Measurements from ENCODE around the gene ECSCR.

ECSCR gene

DNA sequence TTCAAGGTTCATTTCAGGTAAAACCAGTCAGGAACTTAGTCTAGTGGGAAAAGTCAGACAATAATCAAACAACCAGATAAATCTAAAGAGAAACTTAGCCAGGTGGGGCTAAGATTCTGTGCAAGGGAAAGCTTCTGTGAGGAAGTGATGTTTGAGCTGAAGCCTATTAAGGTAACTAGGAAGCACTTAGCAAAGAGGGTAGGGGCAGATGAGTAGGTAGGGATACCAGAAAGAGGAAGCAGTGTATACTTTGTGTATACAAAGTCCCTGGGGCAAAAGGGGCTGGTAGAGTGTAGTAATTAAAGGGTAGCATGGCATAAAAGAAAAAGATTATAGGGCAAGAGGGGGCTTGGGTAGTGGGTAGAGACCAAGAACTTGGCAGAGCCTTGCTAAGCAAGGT, 55.0 kb downstream of the ECSCR start:
- Histone ChIP-seq H3K27ac (no peak overlapping the region), H3K4me3 (no peak overlapping the region)
- TF ChIP-seq, protein P1, sequence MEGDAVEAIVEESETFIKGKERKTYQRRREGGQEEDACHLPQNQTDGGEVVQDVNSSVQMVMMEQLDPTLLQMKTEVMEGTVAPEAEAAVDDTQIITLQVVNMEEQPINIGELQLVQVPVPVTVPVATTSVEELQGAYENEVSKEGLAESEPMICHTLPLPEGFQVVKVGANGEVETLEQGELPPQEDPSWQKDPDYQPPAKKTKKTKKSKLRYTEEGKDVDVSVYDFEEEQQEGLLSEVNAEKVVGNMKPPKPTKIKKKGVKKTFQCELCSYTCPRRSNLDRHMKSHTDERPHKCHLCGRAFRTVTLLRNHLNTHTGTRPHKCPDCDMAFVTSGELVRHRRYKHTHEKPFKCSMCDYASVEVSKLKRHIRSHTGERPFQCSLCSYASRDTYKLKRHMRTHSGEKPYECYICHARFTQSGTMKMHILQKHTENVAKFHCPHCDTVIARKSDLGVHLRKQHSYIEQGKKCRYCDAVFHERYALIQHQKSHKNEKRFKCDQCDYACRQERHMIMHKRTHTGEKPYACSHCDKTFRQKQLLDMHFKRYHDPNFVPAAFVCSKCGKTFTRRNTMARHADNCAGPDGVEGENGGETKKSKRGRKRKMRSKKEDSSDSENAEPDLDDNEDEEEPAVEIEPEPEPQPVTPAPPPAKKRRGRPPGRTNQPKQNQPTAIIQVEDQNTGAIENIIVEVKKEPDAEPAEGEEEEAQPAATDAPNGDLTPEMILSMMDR (IDR thresholded peaks at IDR 0.05), result no peak
- no peak for DNase-seq (ENCODE audit: low spot score)

DNA sequence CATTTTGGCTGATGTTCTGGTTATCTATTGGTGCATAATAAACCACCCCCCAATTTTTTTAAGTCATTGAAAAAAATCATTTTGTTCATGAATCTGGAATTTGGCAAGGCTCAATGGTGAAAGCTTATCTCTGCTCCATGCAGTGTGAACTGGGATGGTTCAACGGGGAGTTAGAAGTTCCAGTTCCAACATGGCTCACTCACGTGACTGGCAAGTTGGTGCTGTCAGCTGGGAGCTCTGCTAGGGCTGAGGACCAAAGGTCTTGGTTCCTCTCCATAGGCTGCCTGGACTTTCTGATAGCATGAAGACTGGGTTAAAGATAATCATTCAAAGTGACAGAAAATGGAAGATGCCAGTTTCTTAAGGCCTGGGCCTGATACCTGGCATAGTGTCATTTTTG, 55.6 kb downstream of the ECSCR start:
- TF ChIP-seq, protein P1 (IDR thresholded peaks at IDR 0.05), result no peak
- H3K27ac ChIP-seq, result no peak overlapping the region
- DNase-seq (ENCODE audit: low spot score), result no peak
- no peak overlapping the region for H3K4me3 ChIP-seq

DNA sequence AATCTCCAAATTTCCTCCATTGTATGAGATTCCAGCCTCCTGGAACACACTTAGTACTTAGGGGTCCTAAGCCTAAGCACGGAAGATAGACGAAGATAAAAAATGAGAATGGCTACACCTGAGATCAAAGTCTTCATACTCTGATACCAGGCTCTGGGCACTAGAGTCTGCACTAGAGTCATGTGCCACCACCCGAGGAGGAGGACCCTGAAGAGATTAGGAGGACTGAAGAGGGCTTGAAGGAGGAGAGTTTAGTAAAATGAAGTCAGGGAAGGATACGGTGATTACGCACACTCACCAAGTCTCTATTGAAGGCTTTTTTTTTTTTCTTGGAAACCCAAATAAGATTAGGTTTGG, 58.1 kb downstream of the ECSCR start:
- Histone ChIP-seq H3K4me3 (peak overlapping the region; percentile 77), H3K27ac (peak overlapping the region; percentile 58 to 98)
- TF ChIP-seq, protein P1 (IDR thresholded peaks at IDR 0.05), result no peak
- DNase-seq (ENCODE audit: low spot score), result no peak

DNA sequence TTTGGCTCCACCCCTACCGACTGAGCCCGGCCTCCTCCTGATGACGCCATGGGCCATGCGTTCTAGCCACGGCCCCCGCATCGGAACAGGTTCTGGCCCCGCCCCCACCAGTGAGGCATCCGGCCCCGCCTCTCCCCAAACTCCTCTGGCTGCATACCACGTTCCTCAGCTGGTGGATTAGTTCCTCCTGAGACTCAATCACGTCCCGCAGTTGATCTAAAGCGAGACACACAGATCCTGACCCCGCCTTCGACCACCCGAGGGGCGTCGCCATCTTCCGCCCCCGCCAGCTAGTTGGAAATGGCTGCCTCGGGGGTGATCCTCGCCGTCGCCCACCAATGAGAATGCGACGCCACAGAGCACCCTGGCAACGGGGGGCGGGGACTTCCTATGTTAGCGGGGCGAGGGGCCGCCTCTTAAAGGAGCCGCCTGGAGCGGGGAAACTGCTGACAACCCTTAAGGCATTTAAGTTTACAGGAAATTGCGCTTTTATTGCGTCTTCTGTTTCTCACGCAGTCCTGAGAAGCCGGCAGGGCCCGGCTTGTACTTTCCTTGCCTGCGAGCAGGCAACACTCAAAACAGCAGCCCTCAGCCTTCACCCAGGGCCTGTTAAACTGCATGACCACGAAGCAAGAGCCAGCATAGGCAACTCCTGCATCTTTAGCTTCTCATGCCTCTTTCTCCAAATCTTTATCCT, 58.6 kb downstream of the ECSCR start, which contains the start of gene SPATA24:
SPATA24 (minus strand) TSS at position 303 of the 697 bp plus-strand sequence; CDS start at position 274, 29 bp downstream.
- peak; percentile 98 for DNase-seq (ENCODE audit: low spot score)
- TF ChIP-seq, protein P1 (IDR thresholded peaks at IDR 0.05), result no peak
- Histone ChIP-seq H3K4me3 (peak within 1 kb of the TSS; percentile 77), H3K27ac (peak within 1 kb of the TSS; percentile 58 to 98)

DNA sequence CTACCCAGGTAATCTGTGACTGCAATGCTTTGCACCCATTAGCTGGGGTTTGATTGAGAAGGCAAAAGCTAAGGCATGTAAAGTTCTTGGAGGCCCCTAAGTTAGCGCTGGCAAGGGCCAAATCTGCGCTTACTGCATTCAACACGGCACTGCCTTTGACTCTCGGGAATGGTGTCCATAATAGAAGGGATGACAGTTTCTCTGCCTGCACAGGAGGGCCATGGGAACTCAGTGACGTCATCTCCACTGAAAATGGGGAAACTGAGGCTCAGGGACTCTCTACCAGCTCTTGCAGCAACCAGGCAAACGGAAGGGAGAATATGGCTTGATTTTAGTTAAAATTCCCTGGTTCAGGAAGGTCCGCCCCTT, 59.1 kb downstream of the ECSCR start:
- TF ChIP-seq, protein P1 (IDR thresholded peaks at IDR 0.05), result no peak
- no peak for DNase-seq (ENCODE audit: low spot score)
- Histone ChIP-seq H3K4me3 (peak overlapping the region; percentile 77), H3K27ac (peak overlapping the region; percentile 58 to 98)

DNA sequence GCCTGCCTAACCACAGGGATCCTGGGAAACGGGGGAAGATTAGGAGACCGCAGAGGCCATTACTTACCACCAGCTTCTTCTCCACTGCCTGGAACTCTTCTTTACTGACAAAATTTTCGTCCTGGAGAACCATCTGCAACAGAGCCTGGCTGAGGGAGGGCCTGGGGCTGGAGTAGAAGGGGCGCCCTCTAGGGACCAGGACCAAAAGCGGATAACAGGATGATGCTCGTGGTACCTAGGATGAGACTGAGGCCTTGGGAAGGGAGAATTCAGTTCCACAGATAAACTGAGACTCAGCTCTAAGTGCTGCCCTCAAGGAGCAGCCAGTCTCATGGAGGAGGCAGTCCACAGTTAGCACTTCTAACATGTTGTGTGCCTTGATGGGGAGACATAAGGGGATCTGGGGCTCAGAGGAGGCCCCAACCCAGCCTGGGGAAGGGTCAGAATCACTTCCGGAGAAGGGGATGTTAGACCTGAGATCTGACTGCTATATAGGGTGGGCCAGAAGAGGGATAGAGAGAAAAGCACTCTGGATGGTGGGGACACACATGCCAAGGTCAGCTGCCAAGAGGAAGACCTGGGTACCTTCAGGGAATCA, 59.9 kb downstream of the ECSCR start:
- no peak for DNase-seq (ENCODE audit: low spot score)
- H3K27ac ChIP-seq, result peak overlapping the region in 1 of 2 donors; percentile 98
- TF ChIP-seq, protein P1 (IDR thresholded peaks at IDR 0.05), result no peak
- H3K4me3 ChIP-seq, result peak overlapping the region; percentile 77

DNA sequence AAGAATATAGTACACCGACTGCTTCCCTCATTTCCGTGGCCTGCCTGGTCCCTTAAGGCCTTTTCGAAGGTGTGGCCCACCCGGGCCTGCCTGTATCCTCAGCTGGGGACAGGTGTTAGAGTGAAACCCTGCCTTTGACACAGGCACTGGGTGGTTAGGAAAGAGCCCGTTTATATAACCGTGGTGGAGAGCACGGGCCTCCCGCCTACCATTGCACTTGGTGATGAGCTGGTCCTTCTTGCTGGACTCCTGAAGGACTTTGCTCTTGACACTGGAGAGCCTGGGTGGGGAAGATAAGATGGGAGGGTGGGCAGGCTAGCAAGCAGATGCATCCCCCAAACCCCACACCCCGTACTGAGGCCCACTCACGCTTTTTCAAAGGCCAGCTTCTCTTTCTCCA, 61.0 kb downstream of the ECSCR start:
- no peak for DNase-seq (ENCODE audit: low spot score)
- Histone ChIP-seq H3K4me3 (no peak overlapping the region), H3K27ac (no peak overlapping the region)
- TF ChIP-seq, protein P1 (IDR thresholded peaks at IDR 0.05), result no peak

Data from coronary artery (tissue), 2 donors.